DND-41 (cell line): Measurements from ENCODE around the gene BLOC1S4.

ENCODE experiments used
- ATAC-seq: fragments of 200-7000 bp; cut with Tn5 transposase; 3 replicates; pipeline ENCODE4 v1.9.1; 2021; ENCODE audit warnings: low read depth; ENCODE audit not compliant: insufficient read depth
- DNase-seq: peaks from one replicate; pipeline ENCODE4 v3.0.0-alpha.2; 2020
- H2AFZ ChIP-seq: 2 replicates; pipeline ENCODE4 v1.6.0; 2012; ENCODE audit warnings: low read depth, low read length
- H3K27ac ChIP-seq: 2 replicates; pipeline ENCODE4 v1.5.1; 2012; ENCODE audit warnings: low read length, inconsistent platforms
- H3K27me3 ChIP-seq: fragments of 200-600 bp; sonication (generic); 2 replicates; pipeline ENCODE4 v1.6.0; 2012; ENCODE audit warnings: low read length, mild to moderate bottlenecking, inconsistent platforms; ENCODE audit not compliant: insufficient read depth, poor library complexity
- H3K36me3 ChIP-seq: 2 replicates; pipeline ENCODE4 v1.5.1; 2012; ENCODE audit warnings: low read length, inconsistent platforms; ENCODE audit not compliant: insufficient read depth
- H3K4me1 ChIP-seq: 2 replicates; pipeline ENCODE4 v1.5.1; 2012; ENCODE audit warnings: mild to moderate bottlenecking, low read length; ENCODE audit not compliant: insufficient read depth
- H3K4me2 ChIP-seq: 2 replicates; pipeline ENCODE4 v1.6.0; 2012; ENCODE audit warnings: mild to moderate bottlenecking, moderate library complexity, low read length, inconsistent platforms; ENCODE audit not compliant: insufficient read depth
- H3K4me3 ChIP-seq, 2 experiments: fragments of 200-600 bp in 1 of 2; shearing (Covaris generic) in 1 of 2; 2 replicates each; pipeline ENCODE4 v1.5.1; 2012 to 2016; ENCODE audit warnings: inconsistent platforms in 2 of 2, low read length in 2 of 2, mild to moderate bottlenecking in 2 of 2, low read depth in 1 of 2, moderate library complexity in 1 of 2
- H3K79me2 ChIP-seq: 2 replicates; pipeline ENCODE4 v1.6.0; 2012; ENCODE audit warnings: low read length, inconsistent platforms; ENCODE audit not compliant: insufficient read depth
- H3K9ac ChIP-seq: 2 replicates; pipeline ENCODE4 v1.6.0; 2012; ENCODE audit warnings: low read depth, mild to moderate bottlenecking, inconsistent platforms, low read length, moderate library complexity
- H3K9me3 ChIP-seq: 2 replicates; pipeline ENCODE4 v1.5.1; 2012; ENCODE audit warnings: low read length, moderate library complexity, mild to moderate bottlenecking, inconsistent platforms; ENCODE audit not compliant: insufficient read depth, severe bottlenecking
- H4K20me1 ChIP-seq: 2 replicates; pipeline ENCODE4 v1.6.0; 2012; ENCODE audit warnings: low read length; ENCODE audit not compliant: insufficient read depth
- EZH2 ChIP-seq: IDR thresholded peaks from 3 replicates; pipeline ENCODE4 v1.6.1; 2012; ENCODE audit warnings: borderline replicate concordance, low read depth, mild to moderate bottlenecking, moderate library complexity, low read length, inconsistent platforms; ENCODE audit not compliant: severe bottlenecking
- TF ChIP-seq, protein P1 (sequence below): IDR thresholded peaks from 2 replicates; pipeline ENCODE4 v1.5.1; 2012; ENCODE audit warnings: borderline replicate concordance, low read length, moderate library complexity, mild to moderate bottlenecking; ENCODE audit not compliant: poor library complexity, severe bottlenecking; ENCODE audit errors: extremely low read depth

BLOC1S4 gene

GRCh38 chr4:6731780-6732179, 15.8 kb downstream of the BLOC1S4 start:
- H3K9ac ChIP-seq, result no peak overlapping the region
- no peak overlapping the region for H2AFZ ChIP-seq
- H3K4me3 ChIP-seq, result no peak overlapping the region
- DNase-seq (no peak), ATAC-seq (no peak)
- no peaks in the 10 kb centered on the region for H3K4me1 ChIP-seq
- no peaks in the 10 kb centered on the region for H3K27me3 ChIP-seq
- no peaks in the 10 kb centered on the region for H3K36me3 ChIP-seq
- no peak overlapping the region for H3K4me2 ChIP-seq
- no peaks in the 10 kb centered on the region for H3K9me3 ChIP-seq
- H3K27ac ChIP-seq, result no peak overlapping the region
- no peak for TF ChIP-seq EZH2
- TF ChIP-seq, protein P1, sequence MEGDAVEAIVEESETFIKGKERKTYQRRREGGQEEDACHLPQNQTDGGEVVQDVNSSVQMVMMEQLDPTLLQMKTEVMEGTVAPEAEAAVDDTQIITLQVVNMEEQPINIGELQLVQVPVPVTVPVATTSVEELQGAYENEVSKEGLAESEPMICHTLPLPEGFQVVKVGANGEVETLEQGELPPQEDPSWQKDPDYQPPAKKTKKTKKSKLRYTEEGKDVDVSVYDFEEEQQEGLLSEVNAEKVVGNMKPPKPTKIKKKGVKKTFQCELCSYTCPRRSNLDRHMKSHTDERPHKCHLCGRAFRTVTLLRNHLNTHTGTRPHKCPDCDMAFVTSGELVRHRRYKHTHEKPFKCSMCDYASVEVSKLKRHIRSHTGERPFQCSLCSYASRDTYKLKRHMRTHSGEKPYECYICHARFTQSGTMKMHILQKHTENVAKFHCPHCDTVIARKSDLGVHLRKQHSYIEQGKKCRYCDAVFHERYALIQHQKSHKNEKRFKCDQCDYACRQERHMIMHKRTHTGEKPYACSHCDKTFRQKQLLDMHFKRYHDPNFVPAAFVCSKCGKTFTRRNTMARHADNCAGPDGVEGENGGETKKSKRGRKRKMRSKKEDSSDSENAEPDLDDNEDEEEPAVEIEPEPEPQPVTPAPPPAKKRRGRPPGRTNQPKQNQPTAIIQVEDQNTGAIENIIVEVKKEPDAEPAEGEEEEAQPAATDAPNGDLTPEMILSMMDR, result no peak
- H4K20me1 ChIP-seq, result no peaks in the 10 kb centered on the region
- no peaks in the 10 kb centered on the region for H3K79me2 ChIP-seq

GRCh38 chr4:6732441-6733357, 16.7 kb downstream of the BLOC1S4 start:
- no peak overlapping the region for H3K9ac ChIP-seq

DNA sequence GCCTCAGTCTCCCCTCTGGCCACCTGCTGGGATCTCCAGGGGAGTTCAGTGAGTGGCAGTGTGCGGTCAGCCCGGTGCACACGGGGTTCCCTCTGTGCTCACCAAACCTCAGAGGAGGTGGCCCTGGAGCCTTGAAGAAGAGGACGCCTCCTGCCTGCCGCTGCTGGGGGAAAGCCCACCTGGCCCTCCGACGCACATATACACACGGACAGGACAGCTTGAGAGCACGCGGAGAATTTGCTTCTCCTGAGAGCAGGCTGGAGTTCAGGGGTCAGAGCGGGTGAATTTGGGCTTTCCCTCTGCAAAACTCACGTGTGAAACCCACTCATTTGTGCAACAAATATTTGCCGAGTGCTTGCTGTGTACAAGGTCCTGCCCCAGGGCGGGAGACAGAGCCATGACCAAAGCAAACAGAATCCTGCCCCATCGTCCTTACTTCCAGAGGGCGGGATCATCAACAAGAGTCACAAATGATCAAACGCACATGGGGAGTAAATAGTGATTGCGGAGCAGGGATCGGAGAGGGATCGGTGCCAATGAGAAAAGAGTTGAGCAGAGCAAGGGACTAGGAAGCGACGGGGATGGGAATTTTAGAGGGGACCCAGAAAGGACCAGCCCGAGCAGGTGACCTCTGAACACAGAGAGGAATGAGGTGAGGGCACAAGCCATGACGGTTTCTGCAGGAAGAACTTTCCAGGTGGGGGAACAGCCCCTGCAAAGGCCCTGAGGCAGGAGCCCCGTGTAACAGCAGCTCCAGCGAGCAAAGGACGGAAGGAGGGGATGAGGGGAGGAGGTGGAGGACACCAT, 17.6 kb downstream of the BLOC1S4 start:
- Histone ChIP-seq H3K4me3 (no peak overlapping the region), H3K27me3 (no peaks in the 10 kb centered on the region), H3K4me1 (no peaks in the 10 kb centered on the region), H3K27ac (no peak overlapping the region), H3K4me2 (no peak overlapping the region), H2AFZ (no peak overlapping the region), H4K20me1 (no peaks in the 10 kb centered on the region), H3K9ac (no peak overlapping the region), H3K79me2 (no peaks in the 10 kb centered on the region), H3K36me3 (no peaks in the 10 kb centered on the region), H3K9me3 (no peaks in the 10 kb centered on the region)
- no peak for TF ChIP-seq EZH2
- TF ChIP-seq, protein P1, result no peak
- DNase-seq (no peak), ATAC-seq (no peak)

More at GRCh38 chr4:6732441-6733357, 16.7 kb downstream of the BLOC1S4 start:
- H3K4me2 ChIP-seq, result no peak overlapping the region
- H3K27ac ChIP-seq, result no peak overlapping the region
- no peaks in the 10 kb centered on the region for H3K27me3 ChIP-seq
- TF ChIP-seq, protein P1, result no peak
- TF ChIP-seq EZH2, result no peak
- no peak for DNase-seq
- H2AFZ ChIP-seq, result no peak overlapping the region
- H3K79me2 ChIP-seq, result no peaks in the 10 kb centered on the region
- no peaks in the 10 kb centered on the region for H4K20me1 ChIP-seq
- no peaks in the 10 kb centered on the region for H3K4me1 ChIP-seq
- no peak for ATAC-seq
- no peak overlapping the region for H3K4me3 ChIP-seq
- H3K9me3 ChIP-seq, result no peaks in the 10 kb centered on the region
- H3K36me3 ChIP-seq, result no peaks in the 10 kb centered on the region
